Bronchial epithelial cell (primary cell): ENCODE results near the gene MAGI2. TPM values are rescaled to one million over a fixed set of nuclear protein-coding genes. Genes with fewer than 3 reads are reported as not detected.
A peak's percentile ranks its signal among the peaks of the same experiment; 100 is the strongest.

Experiments used
- DNase-seq: peaks from one replicate; pipeline ENCODE4 v3.0.0-alpha.2; 2010; ENCODE audit warnings: low read depth
- FAIRE-seq: peaks from 2 replicates; lab custom pipeline; 2011; peaks lifted over from hg19 to GRCh38; lab: Jason Lieb, UNC
- H3K27me3 ChIP-seq: 2 replicates; pipeline ENCODE4 v1.5.1; 2011; ENCODE audit warnings: low read length; ENCODE audit not compliant: control insufficient read depth, insufficient read depth
- H3K36me3 ChIP-seq: 2 replicates; pipeline ENCODE4 v1.5.1; 2011; ENCODE audit warnings: low read length; ENCODE audit not compliant: control insufficient read depth, insufficient read depth
- H3K4me3 ChIP-seq: 2 replicates; pipeline ENCODE4 v1.5.1; 2011; ENCODE audit warnings: mild to moderate bottlenecking, low read depth, low read length, control low read depth
- CTCF ChIP-seq: IDR thresholded peaks from 2 replicates; pipeline ENCODE4 v1.5.1; 2011; ENCODE audit warnings: mild to moderate bottlenecking, moderate library complexity, low read length, control low read depth, inconsistent platforms; ENCODE audit not compliant: insufficient read depth, severe bottlenecking
- total RNA-seq: library from RNA; depleted of rRNA; stranded (reverse); fragments of >200 nt; gene quantifications from 2 replicates; pipeline ENCODE4 v1.2.1, GENCODE V29; 2014

The MAGI2 gene
- total RNA-seq, 1 donor from 2014 or later: 2.6 TPM

- no peak for TF ChIP-seq CTCF
- no peak for FAIRE-seq
Observed at GRCh38 chr7:79401254-79401653, 52.2 kb downstream of the MAGI2 start.

GRCh38 chr7:79400222-79400621, 53.2 kb downstream of the MAGI2 start:
- Histone ChIP-seq H3K36me3 (no peaks in the 10 kb centered on the region), H3K27me3 (no peaks in the 10 kb centered on the region), H3K4me3 (no peak overlapping the region)
- FAIRE-seq: no peak
- no peak for TF ChIP-seq CTCF
- DNase-seq: no peak

More at GRCh38 chr7:79401254-79401653, 52.2 kb downstream of the MAGI2 start:
- H3K27me3 ChIP-seq: no peaks in the 10 kb centered on the region
- H3K36me3 ChIP-seq: no peaks in the 10 kb centered on the region
- DNase-seq: no peak
- no peak overlapping the region for H3K4me3 ChIP-seq

- no peaks in the 10 kb centered on the region for H3K27me3 ChIP-seq
- DNase-seq (no peak), FAIRE-seq (no peak)
- no peak overlapping the region for H3K4me3 ChIP-seq
- no peaks in the 10 kb centered on the region for H3K36me3 ChIP-seq
- TF ChIP-seq CTCF: no peak
Observed at GRCh38 chr7:79398138-79398749, 55.2 kb downstream of the MAGI2 start.

- Histone ChIP-seq H3K4me3 (no peak overlapping the region), H3K27me3 (no peaks in the 10 kb centered on the region), H3K36me3 (no peaks in the 10 kb centered on the region)
- TF ChIP-seq CTCF: no peak
- DNase-seq (peak; percentile 29), FAIRE-seq (no peak)
Observed at GRCh38 chr7:79386688-79387422, 66.6 kb downstream of the MAGI2 start.

- DNase-seq: no peak
- Histone ChIP-seq H3K27me3 (no peaks in the 10 kb centered on the region), H3K4me3 (no peak overlapping the region), H3K36me3 (no peaks in the 10 kb centered on the region)
- TF ChIP-seq CTCF: no peak
- no peak for FAIRE-seq
Observed at GRCh38 chr7:79381921-79382320, 71.5 kb downstream of the MAGI2 start.
